HEK293 (cell line): ENCODE data around the gene TK2.

Source experiments
- CTCF ChIA-PET: fragments of 350-600 bp; formaldehyde crosslinking; extraction: SDS; loops from one replicate; lab custom pipeline; 2021; ENCODE audit warnings: antibody characterized with exemption; lab: Yijun Ruan, JAX
- POLR2A ChIA-PET: fragments of 300-600 bp; formaldehyde crosslinking; extraction: SDS; loops from one replicate; lab custom pipeline; 2020; ENCODE audit warnings: antibody characterized with exemption, inconsistent platforms; lab: Yijun Ruan, JAX
- H3K27ac ChIP-seq: fragments of 200-500 bp; sonication (Bioruptor generic); 2 replicates; pipeline ENCODE4 v1.5.1; 2014; ENCODE audit warnings: low read depth, low read length, control low read depth, inconsistent platforms; ENCODE audit errors: extremely low read depth
- H3K36me3 ChIP-seq, 2 experiments: fragments of 200-500 bp in 1 of 2; sonication (Bioruptor generic) in 1 of 2; 1 replicate in 1 of 2; 2 replicates in 1 of 2; pipeline ENCODE4 v1.5.1; 2014 to 2017; ENCODE audit warnings: inconsistent platforms in 2 of 2, low read length in 2 of 2; ENCODE audit not compliant: control insufficient read depth in 2 of 2, insufficient read depth in 1 of 2
- H3K4me1 ChIP-seq: fragments of 200-500 bp; sonication (Bioruptor generic); 2 replicates; pipeline ENCODE4 v1.5.1; 2014; ENCODE audit warnings: mild to moderate bottlenecking, low read length, inconsistent platforms; ENCODE audit not compliant: control insufficient read depth, insufficient read depth
- H3K4me3 ChIP-seq: 2 replicates; pipeline ENCODE4 v1.5.1; 2011; ENCODE audit warnings: low read depth, mild to moderate bottlenecking, control low read depth, low read length, moderate library complexity
- H3K9me3 ChIP-seq: fragments of 200-500 bp; sonication (Bioruptor generic); 2 replicates; pipeline ENCODE4 v1.5.1; 2014; ENCODE audit warnings: low read depth, low read length, inconsistent platforms; ENCODE audit not compliant: control insufficient read depth, insufficient read depth
- BCL11A ChIP-seq: fragments of 450-650 bp; formaldehyde crosslinking; IDR thresholded peaks from 2 replicates; pipeline ENCODE4 v1.5.1; 2016; ENCODE audit warnings: low read depth, missing biosample characterization, missing genetic modification characterization
- GLI4 ChIP-seq: fragments of 450-650 bp; formaldehyde crosslinking; IDR thresholded peaks from 2 replicates; pipeline ENCODE4 v1.5.1; 2016; ENCODE audit warnings: missing biosample characterization, missing genetic modification characterization
- KLF1 ChIP-seq: fragments of 450-650 bp; formaldehyde crosslinking; IDR thresholded peaks from 2 replicates; pipeline ENCODE4 v1.5.1; 2016; ENCODE audit warnings: missing biosample characterization, missing genetic modification characterization
- MYNN ChIP-seq: fragments of 450-650 bp; formaldehyde crosslinking; IDR thresholded peaks from 2 replicates; pipeline ENCODE4 v1.5.1; 2016; ENCODE audit warnings: missing biosample characterization, missing genetic modification characterization, borderline replicate concordance
- SP2 ChIP-seq: fragments of 450-650 bp; formaldehyde crosslinking; IDR thresholded peaks from 2 replicates; pipeline ENCODE4 v1.5.1; 2016; ENCODE audit warnings: missing biosample characterization, missing genetic modification characterization
- TCF7L2 ChIP-seq: IDR thresholded peaks from 2 replicates; pipeline ENCODE4 v1.6.1; 2011; ENCODE audit warnings: low read depth, mild to moderate bottlenecking, inconsistent platforms, low read length, moderate library complexity, borderline replicate concordance
- YY2 ChIP-seq: fragments of 450-650 bp; formaldehyde crosslinking; IDR thresholded peaks from 2 replicates; pipeline ENCODE4 v1.5.1; 2016; ENCODE audit warnings: missing biosample characterization, missing genetic modification characterization
- ZBTB17 ChIP-seq: fragments of 450-650 bp; formaldehyde crosslinking; IDR thresholded peaks from 2 replicates; pipeline ENCODE4 v1.5.1; 2016; ENCODE audit warnings: missing biosample characterization, missing genetic modification characterization
- ZBTB20 ChIP-seq: fragments of 450-650 bp; formaldehyde crosslinking; IDR thresholded peaks from 2 replicates; pipeline ENCODE4 v1.5.1; 2016; ENCODE audit warnings: missing biosample characterization, missing genetic modification characterization
- ZBTB44 ChIP-seq: fragments of 450-650 bp; IDR thresholded peaks from 2 replicates; pipeline ENCODE4 v1.5.1; 2018; ENCODE audit warnings: missing biosample characterization, mild to moderate bottlenecking, missing genetic modification characterization
- ZFHX2 ChIP-seq: fragments of 450-650 bp; formaldehyde crosslinking; conservative IDR thresholded peaks from 2 replicates; pipeline ENCODE4 v1.5.1; 2016; ENCODE audit warnings: missing biosample characterization, missing genetic modification characterization
- ZNF112 ChIP-seq: fragments of 450-650 bp; formaldehyde crosslinking; IDR thresholded peaks from 2 replicates; pipeline ENCODE4 v1.5.0; 2017; ENCODE audit warnings: missing biosample characterization, missing genetic modification characterization
- ZNF175 ChIP-seq: fragments of 450-650 bp; formaldehyde crosslinking; IDR thresholded peaks from 2 replicates; pipeline ENCODE4 v1.5.1; 2016; ENCODE audit warnings: missing biosample characterization, missing genetic modification characterization
- ZNF280D ChIP-seq: fragments of 450-650 bp; formaldehyde crosslinking; IDR thresholded peaks from 2 replicates; pipeline ENCODE4 v1.5.1; 2016; ENCODE audit warnings: missing biosample characterization, missing genetic modification characterization
- ZNF324 ChIP-seq: fragments of 450-650 bp; formaldehyde crosslinking; IDR thresholded peaks from 2 replicates; pipeline ENCODE4 v1.5.1; 2016; ENCODE audit warnings: missing biosample characterization, missing genetic modification characterization
- ZNF362 ChIP-seq: fragments of 450-650 bp; formaldehyde crosslinking; IDR thresholded peaks from 2 replicates; pipeline ENCODE4 v1.5.1; 2016; ENCODE audit warnings: missing biosample characterization, missing genetic modification characterization
- ZNF391 ChIP-seq: fragments of 450-650 bp; formaldehyde crosslinking; IDR thresholded peaks from 2 replicates; pipeline ENCODE4 v1.5.1; 2016; ENCODE audit warnings: low read depth, missing biosample characterization, missing genetic modification characterization, borderline replicate concordance
- ZNF398 ChIP-seq: fragments of 450-650 bp; formaldehyde crosslinking; IDR thresholded peaks from 2 replicates; pipeline ENCODE4 v1.5.1; 2017; ENCODE audit warnings: missing biosample characterization, missing genetic modification characterization
- ZNF404 ChIP-seq: fragments of 450-650 bp; formaldehyde crosslinking; IDR thresholded peaks from 2 replicates; pipeline ENCODE4 v1.5.1; 2017; ENCODE audit warnings: missing biosample characterization, missing genetic modification characterization
- ZNF530 ChIP-seq: fragments of 450-650 bp; formaldehyde crosslinking; IDR thresholded peaks from 2 replicates; pipeline ENCODE4 v1.5.1; 2016; ENCODE audit warnings: low read depth, missing biosample characterization, missing genetic modification characterization
- ZNF560 ChIP-seq: fragments of 450-650 bp; formaldehyde crosslinking; IDR thresholded peaks from 2 replicates; pipeline ENCODE4 v1.5.1; 2017; ENCODE audit warnings: missing biosample characterization, missing genetic modification characterization, borderline replicate concordance
- ZNF629 ChIP-seq: fragments of 450-650 bp; formaldehyde crosslinking; IDR thresholded peaks from 2 replicates; pipeline ENCODE4 v1.5.1; 2017; ENCODE audit warnings: missing biosample characterization, missing genetic modification characterization
- ZNF704 ChIP-seq: fragments of 450-650 bp; formaldehyde crosslinking; IDR thresholded peaks from 2 replicates; pipeline ENCODE4 v1.5.1; 2016; ENCODE audit warnings: missing biosample characterization, missing genetic modification characterization
- ZSCAN4 ChIP-seq: fragments of 450-650 bp; formaldehyde crosslinking; IDR thresholded peaks from 2 replicates; pipeline ENCODE4 v1.5.1; 2017; ENCODE audit warnings: missing biosample characterization, missing genetic modification characterization

TK2 gene

GRCh38 chr16:66480265-66481080 lies 69.4 kb downstream of the TK2 start:
- ChIA-PET POLR2A (no interaction called here), CTCF (interaction anchor here (1.4 to 2.8 kb wide), 2 partner anchors 74 to 128 kb away, joined by 5 to 15 read pairs; no protein-coding TSS in a partner anchor)
- Histone ChIP-seq H3K4me3 (no peak overlapping the region), H3K9me3 (no peaks in the 10 kb centered on the region), H3K4me1 (no peaks in the 10 kb centered on the region), H3K36me3 (no peaks in the 10 kb centered on the region), H3K27ac (no peak overlapping the region)
- TF ChIP-seq GLI4 (tag by site-specific recombination) (no peak), ZSCAN4 (tag by site-specific recombination) (0 out of 2 replicates have a peak, but pooled peaks have one; percentile 14), SP2 (no peak), KLF1 (tag by site-specific recombination) (no peak), BCL11A (tag by site-specific recombination) (no peak), ZNF112 (tag by site-specific recombination) (no peak), ZBTB20 (tag by site-specific recombination) (peak; percentile 43; the same call in 1 of the 2 replicates), MYNN (no peak), ZNF324 (tag by site-specific recombination) (no peak), ZNF391 (tag by site-specific recombination) (no peak), ZBTB17 (tag by site-specific recombination) (no peak)

GRCh38 chr16:66479661-66480264 lies 70.2 kb downstream of the TK2 start:
- no peak overlapping the region for H3K27ac ChIP-seq
- POLR2A ChIA-PET: no interaction called here
- TF ChIP-seq ZNF629 (tag by site-specific recombination) (no peak), TCF7L2 (no peak), ZNF398 (tag by site-specific recombination) (no peak), ZNF175 (tag by site-specific recombination) (no peak), ZNF280D (tag by site-specific recombination) (no peak), ZFHX2 (no peak), YY2 (tag by site-specific recombination) (no peak), ZNF362 (tag by site-specific recombination) (no peak), ZNF530 (no peak), ZBTB44 (no peak), ZNF704 (no peak), ZNF404 (no peak), ZNF560 (tag by site-specific recombination) (no peak)

More at GRCh38 chr16:66479661-66480264, 70.2 kb downstream of the TK2 start:
- CTCF ChIA-PET: interaction anchor here (0.6 to 2.8 kb wide), 4 partner anchors 8 to 129 kb away, joined by 3 to 15 read pairs (median 4); no protein-coding TSS in a partner anchor
- H3K4me1 ChIP-seq: peaks cover 4% of the 10 kb centered on the region
- no peak overlapping the region for H3K4me3 ChIP-seq
- H3K9me3 ChIP-seq: no peaks in the 10 kb centered on the region
- no peaks in the 10 kb centered on the region for H3K36me3 ChIP-seq
